Glomerular visceral epithelial cell (primary cell): ENCODE measurements around the gene UPF2.
"Not testable (repeated sequence)": the region's sequence is repeated elsewhere in the genome, so short reads cannot be mapped to it uniquely, and the experiment has no call there.

Source experiments
- DNase-seq: peaks from one replicate; pipeline ENCODE4 v3.0.0-alpha.2; 2016; ENCODE audit errors: extremely low spot score

Gene UPF2

GRCh38 chr10:12042797-12043651, at the start of gene UPF2:
Gene UPF2, minus strand, starts transcription at chr10:12042809. Its CDS starts 7,386 bp downstream, at chr10:12035423.
- peak; percentile 99 for DNase-seq

- no peak for DNase-seq
These were observed 48.8 kb upstream of the UPF2 start for GRCh38 chr10:12091421-12091820.

GRCh38 chr10:12088919-12089318, 46.3 kb upstream of the UPF2 start:
- DNase-seq: no peak

GRCh38 chr10:12081879-12082557, 39.4 kb upstream of the UPF2 start:
- DNase-seq: no peak

GRCh38 chr10:12081470-12081869, 38.9 kb upstream of the UPF2 start:
- no peak for DNase-seq

GRCh38 chr10:12077580-12078180, 35.1 kb upstream of the UPF2 start:
- DNase-seq: no peak

GRCh38 chr10:12073526-12073925, 30.9 kb upstream of the UPF2 start:
- no peak for DNase-seq

- not testable (repeated sequence) for DNase-seq
These were observed 28.8 kb upstream of the UPF2 start for GRCh38 chr10:12071441-12071840.

- peak; percentile 99 for DNase-seq
These were observed 26.1 kb upstream of the UPF2 start, which contains the start of gene DHTKD1 for GRCh38 chr10:12068449-12069269. Gene DHTKD1, plus strand, starts transcription at chr10:12068954. Its CDS starts 80 bp downstream, at chr10:12069034.

GRCh38 chr10:12067336-12067735, 24.7 kb upstream of the UPF2 start:
- DNase-seq: peak; percentile 86

- DNase-seq: no peak
These were observed 20.8 kb upstream of the UPF2 start for GRCh38 chr10:12063483-12063818.

- no peak for DNase-seq
These were observed 20.3 kb upstream of the UPF2 start for GRCh38 chr10:12062754-12063482.

GRCh38 chr10:12061124-12061523, 18.5 kb upstream of the UPF2 start:
- no peak for DNase-seq

GRCh38 chr10:12056748-12057147, 14.1 kb upstream of the UPF2 start:
- DNase-seq: no peak

GRCh38 chr10:12055732-12056131, 13.1 kb upstream of the UPF2 start:
- DNase-seq: no peak

- DNase-seq: no peak
These were observed 8.6 kb upstream of the UPF2 start for GRCh38 chr10:12051241-12051640.

- DNase-seq: no peak
These were observed 7.9 kb upstream of the UPF2 start for GRCh38 chr10:12050528-12050927.

- DNase-seq: no peak
These were observed 5.9 kb upstream of the UPF2 start for GRCh38 chr10:12048547-12048946.

- no peak for DNase-seq
These were observed 3.0 kb upstream of the UPF2 start for GRCh38 chr10:12045596-12045995.

GRCh38 chr10:12042409-12042796, 206 bp downstream of the UPF2 start:
- peak; percentile 28 for DNase-seq

- DNase-seq: peak; percentile 52
These were observed 722 bp downstream of the UPF2 start for GRCh38 chr10:12041766-12042408.
